ENCODE data around the gene AWAT2.
"Not testable (repeated sequence)": the region's sequence is repeated elsewhere in the genome, so short reads cannot be mapped to it uniquely, and the experiment has no call there.

Gene AWAT2

GRCh38 chrX:70041993-70042392, 7.7 kb downstream of the AWAT2 start:
- no peak for DNase-seq

DNA sequence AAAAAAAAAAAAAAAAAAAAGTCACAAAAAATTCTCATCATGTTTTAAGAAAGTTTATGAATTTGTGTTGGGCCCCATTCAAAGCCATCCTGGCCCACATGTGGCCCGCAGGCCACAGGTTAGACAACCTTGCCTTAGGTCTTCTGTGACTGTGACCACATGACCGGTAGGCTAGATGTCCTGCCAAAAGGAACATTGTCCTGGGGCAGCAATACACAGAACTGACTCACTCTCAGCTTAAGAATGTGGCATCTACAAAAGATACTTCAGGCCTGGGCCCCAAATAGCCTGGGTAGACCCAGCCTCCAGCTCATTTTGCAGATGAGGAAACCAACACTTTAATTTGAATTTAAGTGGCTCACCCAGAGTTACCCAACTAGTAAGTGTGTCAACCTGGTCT, 10.0 kb downstream of the AWAT2 start:
- no peak for DNase-seq

DNA sequence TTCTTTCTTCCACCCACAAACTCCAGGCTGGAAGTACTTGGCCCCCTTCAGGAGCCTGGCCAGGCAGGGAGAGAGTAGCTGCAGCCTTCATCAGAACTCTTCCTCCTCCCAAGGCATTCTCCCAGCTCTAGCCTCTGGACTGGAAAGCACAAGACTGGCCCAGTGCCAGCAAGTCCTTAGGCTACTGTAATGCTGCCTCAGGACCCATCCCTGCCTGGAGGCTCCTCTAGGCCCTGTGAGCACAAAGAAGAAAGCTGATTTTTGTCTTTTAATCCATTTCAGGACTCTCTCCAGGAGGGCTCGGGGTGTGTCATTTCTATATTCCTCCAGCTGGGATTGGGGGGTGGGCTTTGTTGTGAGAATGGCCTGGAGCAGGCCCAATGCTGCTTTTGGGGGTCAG, 10.8 kb downstream of the AWAT2 start:
- no peak for DNase-seq

- no peak for DNase-seq
Observed at GRCh38 chrX:70038515-70038914, 11.2 kb downstream of the AWAT2 start.

GRCh38 chrX:70034646-70035045, 15.1 kb downstream of the AWAT2 start:
- DNase-seq: no peak

- peak; percentile 6 for DNase-seq
Observed at GRCh38 chrX:70033348-70034051, 16.2 kb downstream of the AWAT2 start.

DNA sequence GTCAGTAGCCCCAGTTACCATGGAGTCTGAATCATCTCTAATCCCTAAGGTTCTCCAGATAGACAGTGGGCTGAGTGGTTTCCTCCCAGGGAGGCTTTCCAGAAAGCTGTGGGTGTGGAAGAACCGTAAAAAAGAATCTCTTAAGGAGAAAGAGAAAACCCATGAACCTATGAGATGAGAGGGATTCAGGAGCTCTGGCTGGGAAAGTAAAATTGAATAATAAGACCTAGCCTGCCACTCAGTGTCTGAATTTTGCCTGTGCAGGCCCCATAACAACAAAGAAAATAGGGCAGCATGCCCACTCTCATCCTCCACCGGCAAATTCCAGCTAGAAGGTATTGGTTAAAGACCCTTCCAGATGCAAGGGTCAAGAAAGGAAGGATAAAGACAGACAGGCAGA, 16.9 kb downstream of the AWAT2 start:
- no peak for DNase-seq

GRCh38 chrX:70030301-70030767, 19.4 kb downstream of the AWAT2 start:
- peak; percentile 3 for DNase-seq

DNA sequence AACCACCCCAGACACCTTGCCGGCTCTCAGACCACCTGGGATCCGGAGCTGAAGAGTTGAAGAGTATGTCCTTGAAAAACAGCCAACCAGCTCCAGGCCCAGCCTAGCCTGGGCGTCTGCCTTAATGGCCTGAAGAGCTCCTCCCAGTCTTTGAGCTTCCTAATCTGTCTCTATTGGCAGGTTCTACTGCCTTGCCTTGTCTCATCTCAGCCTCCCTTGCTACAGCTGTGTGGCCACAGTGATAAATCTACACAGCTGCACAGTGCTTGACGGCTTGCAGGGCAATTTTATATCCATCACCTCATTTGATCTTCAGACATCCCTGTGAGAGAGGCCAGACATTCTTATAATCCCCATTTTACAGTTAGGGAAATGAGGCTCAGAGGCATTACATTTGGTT, 19.9 kb downstream of the AWAT2 start:
- DNase-seq: no peak

DNA sequence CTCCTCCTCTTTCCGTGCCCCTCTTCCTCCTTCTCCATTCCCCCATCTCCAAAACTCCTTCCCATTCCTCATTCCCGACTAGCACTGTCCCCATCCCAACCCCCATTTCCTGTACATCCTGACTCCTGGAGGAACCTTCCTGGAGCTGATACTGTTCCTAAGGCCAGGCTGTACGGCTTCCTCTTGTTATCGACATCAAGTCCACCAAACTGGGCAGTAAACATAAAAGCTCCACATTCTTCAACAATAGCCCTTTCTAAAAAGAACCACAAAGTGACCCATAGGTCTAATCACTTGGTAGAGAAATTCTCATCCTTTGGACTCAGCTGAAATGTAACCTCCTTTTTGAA, 22.9 kb downstream of the AWAT2 start:
- DNase-seq: no peak

DNA sequence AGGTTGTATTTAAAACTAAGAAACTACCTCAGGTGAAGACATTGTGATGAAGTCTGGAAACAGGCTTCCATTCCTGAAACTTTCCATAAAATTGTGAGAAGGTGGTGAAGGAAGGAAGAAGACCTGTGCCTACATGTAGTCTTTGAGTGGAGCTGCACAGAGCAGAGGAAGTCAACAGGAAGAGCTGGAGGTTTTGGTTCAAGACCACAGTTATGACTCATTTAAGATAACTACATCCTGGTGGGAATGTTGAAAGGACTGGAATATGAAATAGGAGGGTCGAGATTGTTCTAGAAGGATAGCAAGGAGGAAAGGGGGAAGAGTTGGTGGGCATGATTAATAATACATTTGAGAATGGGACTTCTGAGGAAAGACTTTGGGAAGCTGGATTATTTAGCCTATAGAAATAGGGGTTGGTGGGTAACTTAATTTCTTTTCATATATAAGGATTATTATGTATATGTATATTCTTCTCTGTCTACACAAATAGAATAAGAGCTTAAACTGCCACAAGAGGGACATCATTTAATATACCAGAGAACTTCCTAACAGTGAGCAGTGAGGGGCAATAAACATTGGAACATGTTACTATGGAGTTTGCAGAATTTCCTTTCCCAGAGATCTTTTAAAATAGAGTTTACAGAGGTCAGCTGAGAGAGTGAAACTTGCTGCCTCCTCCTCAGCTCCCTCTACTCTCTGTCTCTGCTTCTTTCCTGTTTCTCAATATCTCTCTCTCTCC, 23.5 kb downstream of the AWAT2 start:
- DNase-seq: no peak

- DNase-seq: no peak
Observed at GRCh38 chrX:70025464-70025863, 24.3 kb downstream of the AWAT2 start.

- DNase-seq: no peak
Observed at GRCh38 chrX:70022616-70023015, 27.1 kb downstream of the AWAT2 start.

DNA sequence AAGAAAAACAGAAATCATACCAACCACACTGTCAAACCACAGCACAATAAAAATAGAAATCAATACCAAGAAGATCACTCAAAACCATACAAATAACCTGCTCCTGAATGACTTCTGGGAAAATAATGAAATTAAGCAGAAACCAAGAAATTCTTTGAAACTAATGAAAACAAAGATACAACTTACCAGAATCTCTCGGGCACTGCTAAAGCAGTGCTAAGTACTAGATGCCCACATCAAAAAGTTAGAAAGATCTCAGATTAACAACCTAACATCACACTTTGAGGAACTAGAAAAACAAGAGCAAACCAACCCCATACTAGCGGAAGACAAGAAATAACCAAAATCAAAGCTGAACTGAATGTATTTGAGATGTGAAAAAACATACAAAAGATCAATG, 33.2 kb downstream of the AWAT2 start:
- DNase-seq: no peak

- DNase-seq: no peak
Observed at GRCh38 chrX:70013466-70014381, 36.0 kb downstream of the AWAT2 start.

- no peak for DNase-seq
Observed at GRCh38 chrX:70012756-70013155, 37.0 kb downstream of the AWAT2 start.

GRCh38 chrX:70009970-70010369, 39.8 kb downstream of the AWAT2 start:
- no peak for DNase-seq

GRCh38 chrX:70009049-70009448, 40.7 kb downstream of the AWAT2 start:
- DNase-seq: no peak

GRCh38 chrX:70007946-70008345, 41.8 kb downstream of the AWAT2 start:
- DNase-seq: no peak

DNA sequence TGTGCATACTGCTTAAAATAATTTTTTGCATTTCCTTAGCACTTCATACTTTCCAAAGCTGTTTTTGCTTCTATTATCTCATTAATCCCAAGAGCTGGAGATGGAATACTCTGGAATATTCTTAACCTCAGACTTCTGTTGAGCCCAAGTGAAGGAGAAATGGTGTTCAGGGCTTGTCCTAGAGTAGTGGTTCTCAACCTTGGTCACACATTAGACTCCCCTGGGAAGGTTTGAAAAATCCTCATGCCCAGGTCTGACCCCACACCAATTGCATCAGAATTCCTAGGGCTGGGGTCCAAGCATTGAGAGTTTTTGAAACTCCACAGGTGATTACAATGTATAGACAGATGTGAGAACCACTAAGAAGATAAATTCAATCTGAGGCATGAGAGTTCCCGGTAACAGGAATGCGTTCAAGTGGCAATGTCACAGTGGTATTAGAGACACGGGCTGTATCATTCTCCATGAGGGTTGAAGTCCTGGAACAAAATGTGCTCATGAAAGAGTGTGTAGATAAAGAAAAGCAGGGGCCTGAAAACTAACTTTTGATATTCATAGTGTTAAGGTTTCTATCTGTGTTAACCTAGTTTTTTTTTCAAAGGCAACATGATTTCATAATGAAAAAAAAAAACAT, 47.9 kb downstream of the AWAT2 start:
- no peak for DNase-seq

DNA sequence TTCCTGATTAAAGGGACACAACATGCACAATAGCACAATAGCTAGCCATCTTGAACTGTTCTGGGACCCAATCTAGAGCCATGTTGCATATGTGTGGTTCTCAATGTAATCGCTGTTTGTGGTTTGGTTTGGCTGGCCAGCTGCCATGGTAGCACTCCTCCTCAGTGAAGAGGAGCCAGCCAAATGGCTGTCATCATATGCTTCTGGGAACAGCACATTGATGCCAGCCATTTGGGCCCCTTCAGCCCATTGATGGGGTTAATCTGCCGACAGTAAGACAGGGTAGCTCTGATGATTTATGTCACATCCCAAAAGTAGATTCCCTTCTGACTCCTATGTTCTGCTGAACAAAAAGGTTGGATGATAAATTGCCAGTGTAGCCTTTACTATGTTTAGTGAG, 48.5 kb downstream of the AWAT2 start:
- DNase-seq: no peak

- DNase-seq: not testable (repeated sequence)
Observed at GRCh38 chrX:69998299-69998698, 51.4 kb downstream of the AWAT2 start.

- no peak for DNase-seq
Observed at GRCh38 chrX:69996113-69996468, 53.6 kb downstream of the AWAT2 start.

Measured in COR-L47 (cell line).